ENCODE results near the gene NCOA4. TPM values are rescaled to one million over a fixed set of nuclear protein-coding genes. Genes with fewer than 3 reads are reported as not detected.
"Not testable (repeated sequence)": the region's sequence is repeated elsewhere in the genome, so short reads cannot be mapped to it uniquely, and the experiment has no call there.

Gene NCOA4
- total RNA-seq, 1 donor from 2014 or later: 191 TPM

DNA sequence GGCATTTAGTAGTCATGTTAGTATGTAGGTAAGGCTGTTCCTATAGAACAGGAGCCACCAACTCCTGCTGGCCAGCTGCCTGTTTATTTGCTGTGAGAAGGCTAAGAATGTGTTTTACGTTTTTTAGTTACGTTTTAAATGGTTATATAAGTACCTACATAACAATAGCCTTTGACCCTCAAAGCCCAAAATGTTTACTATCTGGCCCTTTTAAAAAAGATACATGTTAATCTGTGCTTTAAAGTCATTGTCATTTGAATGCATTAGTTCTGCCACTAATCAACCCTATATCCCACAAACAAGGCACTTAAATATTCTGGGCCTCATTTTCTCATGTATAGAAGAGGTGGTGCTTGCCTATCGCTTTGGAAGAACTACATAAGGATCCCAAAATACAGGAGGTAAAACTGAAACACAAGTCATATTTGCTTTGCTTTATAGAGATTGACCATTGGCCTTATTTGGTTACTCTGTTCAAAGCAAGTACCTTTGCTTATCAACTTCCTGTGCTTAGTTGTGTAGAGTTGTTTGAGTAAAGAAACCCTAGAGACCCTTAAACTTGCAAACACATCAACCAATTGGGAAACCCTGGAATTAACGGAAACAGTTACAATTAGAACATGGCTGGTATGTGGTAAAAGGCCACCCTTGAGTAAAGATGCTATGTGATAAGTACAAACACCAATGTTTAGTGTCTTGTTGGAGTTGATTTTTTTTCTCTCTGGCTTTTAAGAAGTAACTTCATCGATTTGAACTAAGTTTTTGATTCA lies 32.2 kb downstream of the NCOA4 start:
- H3K9me3 Mint-ChIP-seq (ENCODE audit: unreplicated experiment): no peaks in the 10 kb centered on the region
- no peaks in the 10 kb centered on the region for H3K27me3 Mint-ChIP-seq (ENCODE audit: unreplicated experiment)
- H3K27ac Mint-ChIP-seq (ENCODE audit: unreplicated experiment): no peak overlapping the region
- DNase-seq (ENCODE audit: low spot score): no peak
- no peaks in the 10 kb centered on the region for H3K4me1 Mint-ChIP-seq (ENCODE audit: unreplicated experiment)
- peak overlapping the region; percentile 39 for H3K4me3 Mint-ChIP-seq (ENCODE audit: unreplicated experiment)
- TF ChIP-seq, protein P1, sequence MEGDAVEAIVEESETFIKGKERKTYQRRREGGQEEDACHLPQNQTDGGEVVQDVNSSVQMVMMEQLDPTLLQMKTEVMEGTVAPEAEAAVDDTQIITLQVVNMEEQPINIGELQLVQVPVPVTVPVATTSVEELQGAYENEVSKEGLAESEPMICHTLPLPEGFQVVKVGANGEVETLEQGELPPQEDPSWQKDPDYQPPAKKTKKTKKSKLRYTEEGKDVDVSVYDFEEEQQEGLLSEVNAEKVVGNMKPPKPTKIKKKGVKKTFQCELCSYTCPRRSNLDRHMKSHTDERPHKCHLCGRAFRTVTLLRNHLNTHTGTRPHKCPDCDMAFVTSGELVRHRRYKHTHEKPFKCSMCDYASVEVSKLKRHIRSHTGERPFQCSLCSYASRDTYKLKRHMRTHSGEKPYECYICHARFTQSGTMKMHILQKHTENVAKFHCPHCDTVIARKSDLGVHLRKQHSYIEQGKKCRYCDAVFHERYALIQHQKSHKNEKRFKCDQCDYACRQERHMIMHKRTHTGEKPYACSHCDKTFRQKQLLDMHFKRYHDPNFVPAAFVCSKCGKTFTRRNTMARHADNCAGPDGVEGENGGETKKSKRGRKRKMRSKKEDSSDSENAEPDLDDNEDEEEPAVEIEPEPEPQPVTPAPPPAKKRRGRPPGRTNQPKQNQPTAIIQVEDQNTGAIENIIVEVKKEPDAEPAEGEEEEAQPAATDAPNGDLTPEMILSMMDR (IDR thresholded peaks at IDR 0.05; ENCODE audit: unreplicated experiment): no peak
- H3K36me3 Mint-ChIP-seq (ENCODE audit: low read depth, unreplicated experiment): peaks cover 36% of the 10 kb centered on the region

DNA sequence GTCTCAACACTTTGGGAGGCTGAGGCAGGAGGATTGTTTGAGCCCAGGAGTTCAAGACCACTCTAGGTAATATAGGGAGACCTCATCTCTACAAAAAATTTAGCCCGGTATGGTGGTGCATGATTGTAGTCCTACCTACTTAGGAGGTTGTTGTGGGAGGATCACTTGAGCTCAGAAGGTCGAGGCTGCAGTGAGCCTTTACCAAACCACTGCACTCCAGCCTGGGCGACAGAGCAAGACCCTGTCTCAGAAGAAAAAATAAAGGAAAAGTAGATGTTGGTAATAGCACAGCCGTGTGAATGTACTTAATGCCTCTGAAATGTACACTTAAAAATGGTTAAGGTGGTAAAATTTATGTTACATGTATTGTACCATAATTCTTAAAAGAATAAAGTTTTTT lies 32.9 kb downstream of the NCOA4 start:
- no peak overlapping the region for H3K4me3 Mint-ChIP-seq (ENCODE audit: unreplicated experiment)
- peaks cover 38% of the 10 kb centered on the region for H3K36me3 Mint-ChIP-seq (ENCODE audit: low read depth, unreplicated experiment)
- H3K9me3 Mint-ChIP-seq (ENCODE audit: unreplicated experiment): no peaks in the 10 kb centered on the region
- DNase-seq (ENCODE audit: low spot score): no peak
- H3K27ac Mint-ChIP-seq (ENCODE audit: unreplicated experiment): no peak overlapping the region
- no peaks in the 10 kb centered on the region for H3K4me1 Mint-ChIP-seq (ENCODE audit: unreplicated experiment)
- H3K27me3 Mint-ChIP-seq (ENCODE audit: unreplicated experiment): no peaks in the 10 kb centered on the region
- TF ChIP-seq, protein P1 (IDR thresholded peaks at IDR 0.05; ENCODE audit: unreplicated experiment): no peak

DNA sequence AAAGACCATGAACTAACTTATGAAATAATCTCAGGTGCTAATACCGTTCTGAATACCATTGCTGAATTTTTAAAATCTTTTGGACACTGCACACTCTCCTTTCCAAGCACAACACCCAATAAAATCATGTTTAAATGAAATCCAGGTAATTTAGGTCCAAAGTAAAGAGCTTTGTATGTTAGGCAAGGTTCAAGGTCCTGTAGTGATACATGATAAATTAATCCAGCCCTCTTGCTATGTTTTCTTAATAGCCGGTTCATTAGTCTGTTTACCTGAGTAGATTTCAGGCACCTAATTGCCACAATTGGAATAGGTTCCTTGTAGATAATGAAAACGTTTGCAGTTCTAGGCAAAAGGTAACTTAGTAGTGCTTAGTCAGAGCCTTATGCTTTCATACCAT lies 44.8 kb downstream of the NCOA4 start:
- DNase-seq (ENCODE audit: low spot score); H3K4me3 Mint-ChIP-seq (ENCODE audit: unreplicated experiment); H3K27ac Mint-ChIP-seq (ENCODE audit: unreplicated experiment); H3K36me3 Mint-ChIP-seq (ENCODE audit: low read depth, unreplicated experiment); H3K4me1 Mint-ChIP-seq (ENCODE audit: unreplicated experiment); H3K9me3 Mint-ChIP-seq (ENCODE audit: unreplicated experiment); H3K27me3 Mint-ChIP-seq (ENCODE audit: unreplicated experiment): not testable (repeated sequence)

DNA sequence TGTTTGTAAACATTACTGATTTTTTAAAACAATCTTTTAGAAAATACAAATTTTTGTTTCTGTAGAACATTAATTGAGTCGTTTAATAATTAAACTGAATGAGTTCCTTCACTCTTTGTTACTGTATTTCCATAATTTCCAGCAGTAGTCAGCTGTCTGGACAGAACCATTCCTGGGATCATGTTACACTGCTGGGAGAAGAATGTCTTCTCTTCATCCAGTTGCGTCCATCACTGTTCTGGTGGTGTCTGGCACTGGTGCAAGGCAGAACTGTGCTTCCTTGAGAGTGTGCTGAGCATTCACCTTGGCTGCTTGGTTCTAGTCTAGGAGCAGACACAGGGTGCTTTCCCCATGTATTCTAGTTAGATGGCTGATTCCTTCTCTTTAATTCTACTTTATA lies 46.0 kb downstream of the NCOA4 start:
- not testable (repeated sequence) for H3K9me3 Mint-ChIP-seq (ENCODE audit: unreplicated experiment); H3K4me1 Mint-ChIP-seq (ENCODE audit: unreplicated experiment); H3K36me3 Mint-ChIP-seq (ENCODE audit: low read depth, unreplicated experiment); H3K27ac Mint-ChIP-seq (ENCODE audit: unreplicated experiment); H3K27me3 Mint-ChIP-seq (ENCODE audit: unreplicated experiment); H3K4me3 Mint-ChIP-seq (ENCODE audit: unreplicated experiment); DNase-seq (ENCODE audit: low spot score)

DNA sequence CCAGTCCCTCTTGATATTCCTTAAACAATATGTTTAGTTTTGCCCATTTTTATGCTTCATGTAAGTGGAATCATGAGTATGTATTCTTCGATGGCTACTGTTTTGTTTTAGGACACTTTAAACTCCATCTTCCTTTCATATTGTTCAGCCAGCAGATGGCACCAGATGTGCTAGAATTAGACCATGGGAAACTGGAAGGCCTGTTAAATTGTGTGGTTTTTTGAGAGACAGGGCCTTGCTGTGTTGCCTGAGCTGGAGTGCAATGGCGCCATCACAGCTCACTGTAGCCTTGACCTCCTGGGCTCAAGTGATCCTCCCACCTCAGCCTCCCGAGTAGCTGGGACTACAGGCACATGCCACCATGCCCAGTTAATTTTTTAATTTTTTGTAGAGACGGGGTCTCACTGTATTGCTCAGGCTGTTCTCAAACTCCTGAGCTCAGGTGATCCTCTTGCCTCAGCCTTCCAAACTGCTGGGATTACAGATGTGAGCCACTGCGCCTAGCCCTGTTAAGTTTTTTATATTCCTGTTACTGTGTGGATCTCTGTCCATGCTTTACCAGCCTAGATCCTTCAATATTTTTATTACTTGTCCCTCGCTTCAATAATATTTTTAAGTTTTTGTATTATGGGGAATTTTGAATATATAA lies 46.8 kb downstream of the NCOA4 start:
- H3K36me3 Mint-ChIP-seq (ENCODE audit: low read depth, unreplicated experiment); H3K9me3 Mint-ChIP-seq (ENCODE audit: unreplicated experiment); H3K27me3 Mint-ChIP-seq (ENCODE audit: unreplicated experiment); H3K4me3 Mint-ChIP-seq (ENCODE audit: unreplicated experiment); H3K27ac Mint-ChIP-seq (ENCODE audit: unreplicated experiment); H3K4me1 Mint-ChIP-seq (ENCODE audit: unreplicated experiment): not testable (repeated sequence)
- DNase-seq (ENCODE audit: low spot score): peak; percentile 57
- TF ChIP-seq, protein P1 (IDR thresholded peaks at IDR 0.05; ENCODE audit: unreplicated experiment): peak; percentile 29

DNA sequence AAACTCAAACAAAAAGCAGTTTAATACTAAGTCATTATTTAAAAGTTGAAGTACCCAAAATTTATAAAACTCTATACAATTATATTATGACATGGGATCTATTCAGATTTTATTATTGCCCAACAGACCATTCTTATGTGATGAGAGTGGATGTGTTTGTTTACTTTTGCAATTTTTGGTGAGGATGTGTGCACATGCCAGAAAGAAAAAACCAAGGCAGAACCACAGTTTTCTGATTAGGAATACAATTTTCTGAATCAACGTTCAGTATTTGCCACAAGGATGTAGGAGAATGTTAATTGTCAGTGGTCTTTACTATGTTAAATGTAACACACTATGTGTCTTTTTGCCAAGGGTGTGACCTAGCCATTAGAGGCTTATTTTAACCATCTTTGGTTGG lies 49.1 kb downstream of the NCOA4 start:
- not testable (repeated sequence) for H3K4me3 Mint-ChIP-seq (ENCODE audit: unreplicated experiment); H3K36me3 Mint-ChIP-seq (ENCODE audit: low read depth, unreplicated experiment); H3K9me3 Mint-ChIP-seq (ENCODE audit: unreplicated experiment); H3K4me1 Mint-ChIP-seq (ENCODE audit: unreplicated experiment); H3K27me3 Mint-ChIP-seq (ENCODE audit: unreplicated experiment); H3K27ac Mint-ChIP-seq (ENCODE audit: unreplicated experiment); DNase-seq (ENCODE audit: low spot score)

DNA sequence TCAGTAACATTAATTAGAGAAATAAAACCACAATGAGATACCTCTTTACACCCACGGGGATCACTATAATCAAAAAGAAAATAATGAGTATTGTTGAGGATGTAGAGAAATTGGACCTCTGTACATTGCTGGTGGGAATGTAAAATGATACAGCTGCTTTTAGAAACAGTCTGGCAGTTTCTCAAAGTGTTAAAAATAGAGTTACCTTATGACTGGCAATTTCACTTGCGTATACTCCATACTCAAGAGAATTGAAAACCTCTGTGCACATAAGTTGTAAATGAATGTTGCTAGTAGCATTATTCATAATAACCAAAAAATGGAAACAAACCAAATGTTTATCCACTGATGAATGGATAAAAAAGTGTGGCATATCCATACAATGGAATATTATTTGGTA lies 51.9 kb downstream of the NCOA4 start:
- not testable (repeated sequence) for H3K4me1 Mint-ChIP-seq (ENCODE audit: unreplicated experiment); H3K27me3 Mint-ChIP-seq (ENCODE audit: unreplicated experiment); H3K36me3 Mint-ChIP-seq (ENCODE audit: low read depth, unreplicated experiment); DNase-seq (ENCODE audit: low spot score); H3K9me3 Mint-ChIP-seq (ENCODE audit: unreplicated experiment); H3K27ac Mint-ChIP-seq (ENCODE audit: unreplicated experiment); H3K4me3 Mint-ChIP-seq (ENCODE audit: unreplicated experiment)

DNA sequence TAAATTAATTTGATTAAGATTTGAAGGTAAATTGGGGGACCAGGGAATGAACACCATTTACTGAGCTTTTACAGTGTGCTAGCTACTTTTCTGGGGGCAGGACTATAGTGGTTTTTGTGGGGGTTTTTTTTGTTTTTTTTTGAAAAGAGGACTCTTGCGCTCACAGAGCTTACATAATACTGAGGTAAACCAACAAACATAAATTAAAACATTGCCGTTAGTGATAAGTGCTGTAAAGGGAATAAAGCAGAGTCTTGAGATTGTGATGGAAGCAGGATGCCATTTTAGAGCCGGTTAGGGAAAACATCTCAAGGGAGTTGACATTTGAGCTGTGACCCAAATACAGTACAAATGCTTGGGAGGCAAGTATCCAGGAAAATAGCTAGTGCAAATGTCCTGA lies 56.4 kb downstream of the NCOA4 start:
- peaks cover 11% of the 10 kb centered on the region for H3K27me3 Mint-ChIP-seq (ENCODE audit: unreplicated experiment)
- not testable (repeated sequence) for H3K9me3 Mint-ChIP-seq (ENCODE audit: unreplicated experiment); H3K36me3 Mint-ChIP-seq (ENCODE audit: low read depth, unreplicated experiment); DNase-seq (ENCODE audit: low spot score); H3K4me3 Mint-ChIP-seq (ENCODE audit: unreplicated experiment)
- peak overlapping the region; percentile 67 for H3K27ac Mint-ChIP-seq (ENCODE audit: unreplicated experiment)
- peaks cover 20% of the 10 kb centered on the region for H3K4me1 Mint-ChIP-seq (ENCODE audit: unreplicated experiment)

DNA sequence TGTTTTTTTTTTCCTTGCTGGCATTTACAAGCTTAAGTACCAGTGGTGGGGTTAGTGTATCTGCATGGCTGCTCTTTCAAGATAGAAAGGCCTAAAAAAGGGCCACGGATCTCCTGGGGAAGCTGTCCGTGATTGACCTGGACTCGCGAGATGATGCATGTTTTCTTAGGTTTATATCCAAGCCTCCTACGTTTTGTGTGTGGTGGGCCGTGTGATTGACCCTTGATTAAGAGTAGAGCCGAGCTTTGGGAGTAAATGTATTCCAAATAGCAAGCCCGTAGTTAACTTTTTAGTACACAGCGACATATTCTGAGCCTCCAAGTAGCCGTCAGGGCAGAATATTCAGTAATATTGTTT lies 57.6 kb downstream of the NCOA4 start:
- peak overlapping the region; percentile 99 for H3K4me3 Mint-ChIP-seq (ENCODE audit: unreplicated experiment)
- H3K27ac Mint-ChIP-seq (ENCODE audit: unreplicated experiment): peak overlapping the region; percentile 96

More for the DNA sequence above, 57.6 kb downstream of the NCOA4 start:
- H3K4me1 Mint-ChIP-seq (ENCODE audit: unreplicated experiment): peaks cover 20% of the 10 kb centered on the region
- peak; percentile 3 for DNase-seq (ENCODE audit: low spot score)
- not testable (repeated sequence) for H3K36me3 Mint-ChIP-seq (ENCODE audit: low read depth, unreplicated experiment); H3K9me3 Mint-ChIP-seq (ENCODE audit: unreplicated experiment)
- peaks cover 11% of the 10 kb centered on the region for H3K27me3 Mint-ChIP-seq (ENCODE audit: unreplicated experiment)

Data from endothelial cell (in vitro differentiated cells).